OCI-M2 (cell line): ENCODE measurements around the gene NDUFAF7.
A peak's percentile ranks its signal among the peaks of the same experiment; 100 is the strongest.
"Not testable (repeated sequence)": the region's sequence is repeated elsewhere in the genome, so short reads cannot be mapped to it uniquely, and the experiment has no call there.

Source experiments
- DNase-seq: peaks from one replicate; lab custom pipeline; 2025; ENCODE audit not compliant: unreplicated experiment; lab: John Stamatoyannopoulos, UW

The NDUFAF7 gene, protein sequence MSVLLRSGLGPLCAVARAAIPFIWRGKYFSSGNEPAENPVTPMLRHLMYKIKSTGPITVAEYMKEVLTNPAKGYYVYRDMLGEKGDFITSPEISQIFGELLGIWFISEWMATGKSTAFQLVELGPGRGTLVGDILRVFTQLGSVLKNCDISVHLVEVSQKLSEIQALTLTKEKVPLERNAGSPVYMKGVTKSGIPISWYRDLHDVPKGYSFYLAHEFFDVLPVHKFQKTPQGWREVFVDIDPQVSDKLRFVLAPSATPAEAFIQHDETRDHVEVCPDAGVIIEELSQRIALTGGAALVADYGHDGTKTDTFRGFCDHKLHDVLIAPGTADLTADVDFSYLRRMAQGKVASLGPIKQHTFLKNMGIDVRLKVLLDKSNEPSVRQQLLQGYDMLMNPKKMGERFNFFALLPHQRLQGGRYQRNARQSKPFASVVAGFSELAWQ

DNA sequence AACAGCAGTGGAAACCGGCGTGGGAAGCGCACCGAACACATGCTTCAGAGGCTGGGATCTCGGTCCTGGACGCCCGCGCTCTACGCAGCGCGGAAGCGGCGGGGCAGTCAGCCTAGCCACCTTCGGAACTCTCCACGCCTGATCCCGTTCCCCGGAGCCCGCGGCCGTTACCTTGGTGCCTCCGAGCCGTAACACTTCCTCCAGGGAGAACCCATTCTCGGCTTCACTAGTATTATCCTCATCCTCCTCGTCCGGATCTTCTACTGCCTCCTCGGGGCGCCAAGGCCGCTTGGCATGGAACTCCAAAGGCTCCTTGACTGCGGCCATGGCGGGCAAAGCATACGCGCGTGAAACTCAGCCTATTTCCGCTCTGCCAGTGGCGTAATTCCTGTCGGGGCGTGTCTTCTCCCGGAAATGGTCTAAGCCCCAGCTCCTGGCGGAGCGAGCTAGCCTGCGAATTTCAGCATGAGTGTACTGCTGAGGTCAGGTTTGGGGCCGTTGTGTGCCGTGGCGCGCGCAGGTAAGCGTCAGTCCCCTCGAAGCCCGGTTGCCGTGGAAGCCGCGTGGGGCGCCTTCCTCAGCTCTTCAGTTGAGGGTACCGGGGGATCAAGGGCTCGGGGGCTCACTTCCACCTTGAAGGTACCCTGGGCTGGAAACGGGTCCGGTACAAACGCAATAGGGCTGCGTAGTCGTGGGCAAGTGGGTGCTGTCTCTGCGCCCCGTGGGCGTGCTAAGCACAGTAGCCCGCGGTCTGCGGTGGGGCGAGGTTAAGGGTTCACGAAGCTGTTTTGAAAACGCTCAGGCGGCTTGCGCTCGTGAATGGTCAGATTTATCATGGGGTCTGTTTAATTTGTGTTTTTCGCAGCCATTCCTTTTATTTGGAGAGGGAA, at the start of gene NDUFAF7, which contains the start of gene CEBPZ:
NDUFAF7 (plus strand) TSS at position 418 of the 890 bp plus-strand sequence; CDS start at position 466, 48 bp downstream.
CEBPZ (minus strand) TSS at position 356 of the 890 bp plus-strand sequence; CDS start at position 327, 29 bp downstream.
- DNase-seq = no peak

GRCh38 chr2:37181726-37182684, 49.5 kb upstream of the NDUFAF7 start:
- no peak for DNase-seq

DNA sequence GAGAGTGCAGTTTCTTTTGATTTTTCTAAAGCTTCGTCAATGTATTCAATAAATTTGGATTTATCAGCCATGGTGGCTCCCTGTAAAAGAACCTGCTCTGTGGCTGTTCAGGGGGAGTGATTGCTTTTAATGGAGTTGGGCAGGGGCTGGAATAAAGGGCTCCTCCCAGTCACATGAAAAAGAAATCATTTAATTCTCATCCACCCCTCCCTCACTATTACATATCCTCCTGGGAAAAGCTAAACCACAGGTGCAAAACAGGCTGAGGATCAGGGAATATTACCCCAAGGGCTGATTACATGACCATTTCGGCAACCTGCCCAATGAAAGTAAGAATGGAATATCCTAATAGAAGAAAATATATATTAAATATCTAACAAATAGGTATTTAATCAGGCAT, 42.9 kb upstream of the NDUFAF7 start, which contains the start of gene SULT6B1:
SULT6B1 (minus strand) TSS at position 101 of the 400 bp plus-strand sequence; CDS start at position 71, 30 bp downstream.
- DNase-seq = no peak

DNA sequence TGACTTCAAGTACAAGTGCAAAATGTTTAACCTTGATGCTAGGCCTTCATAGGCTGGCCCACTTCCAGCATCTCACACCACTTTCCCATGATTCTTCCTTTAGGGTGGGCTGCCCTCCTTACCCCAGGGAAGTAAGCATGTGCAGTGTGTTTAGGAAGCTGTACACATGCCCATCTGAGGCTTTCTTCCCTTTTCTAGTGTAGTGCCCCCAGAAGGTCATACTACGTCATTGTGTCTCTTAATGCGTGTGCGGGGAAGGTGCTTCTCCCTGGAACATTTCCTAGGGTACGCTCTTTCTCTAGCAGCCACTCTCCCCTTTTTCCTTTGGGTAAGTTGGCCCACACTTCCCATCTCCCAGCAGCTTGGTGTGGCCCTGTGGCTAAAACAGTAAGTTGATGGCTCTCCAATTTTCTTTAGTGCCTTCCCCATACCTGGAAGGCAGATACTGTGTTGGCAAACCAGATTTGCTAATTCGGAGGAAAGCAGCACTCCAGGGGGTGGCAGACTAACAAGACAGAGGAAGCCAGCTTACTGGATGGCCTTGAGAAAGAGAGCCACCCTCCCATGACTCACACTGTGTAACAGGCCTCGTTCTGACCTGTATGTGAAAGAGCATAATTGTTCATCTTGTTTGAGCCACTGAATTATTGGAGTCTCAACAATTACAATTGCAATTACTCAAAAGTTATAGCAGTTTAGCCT, 41.9 kb upstream of the NDUFAF7 start:
- no peak for DNase-seq

DNA sequence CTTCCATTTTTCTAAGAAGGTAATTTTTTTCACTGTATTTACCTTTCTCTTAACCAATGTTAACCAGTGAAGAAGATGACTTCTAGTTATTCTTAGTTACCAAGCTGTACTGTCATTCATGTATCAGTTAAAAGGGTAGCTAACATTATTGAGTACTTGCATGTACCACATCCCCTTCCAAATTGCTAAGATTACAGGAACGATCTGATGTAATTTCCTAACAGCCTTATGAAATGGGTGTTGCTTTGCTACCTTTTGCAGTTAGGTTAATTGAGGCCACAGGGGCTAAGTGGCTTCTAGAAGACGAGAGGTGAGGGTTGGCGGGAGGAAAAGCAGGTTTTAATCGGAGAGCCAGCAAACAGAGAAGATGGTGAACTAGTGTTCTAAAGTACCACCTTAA, 41.2 kb upstream of the NDUFAF7 start:
- DNase-seq = no peak

DNA sequence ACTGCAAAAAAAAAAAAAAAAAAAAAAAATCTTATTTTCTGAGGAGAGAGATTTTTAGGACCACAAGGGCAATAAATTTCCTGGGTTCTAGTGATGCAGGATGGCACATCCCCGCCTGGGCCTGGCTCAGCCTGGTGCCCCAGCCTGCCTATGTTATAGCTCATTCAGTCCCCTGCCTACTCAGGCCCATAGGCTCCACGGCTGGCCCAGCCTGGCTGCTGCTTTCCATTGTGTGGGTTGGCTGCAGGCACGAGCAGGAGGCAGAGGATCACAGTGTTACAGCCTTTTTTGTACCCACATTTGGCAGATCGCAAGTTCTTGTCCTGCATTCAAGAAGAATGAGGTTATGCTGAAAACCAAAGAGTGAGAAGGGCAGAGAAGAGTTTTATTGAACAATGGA, 40.2 kb upstream of the NDUFAF7 start:
- no peak for DNase-seq

GRCh38 chr2:37191747-37192146, 39.7 kb upstream of the NDUFAF7 start:
- no peak for DNase-seq

DNA sequence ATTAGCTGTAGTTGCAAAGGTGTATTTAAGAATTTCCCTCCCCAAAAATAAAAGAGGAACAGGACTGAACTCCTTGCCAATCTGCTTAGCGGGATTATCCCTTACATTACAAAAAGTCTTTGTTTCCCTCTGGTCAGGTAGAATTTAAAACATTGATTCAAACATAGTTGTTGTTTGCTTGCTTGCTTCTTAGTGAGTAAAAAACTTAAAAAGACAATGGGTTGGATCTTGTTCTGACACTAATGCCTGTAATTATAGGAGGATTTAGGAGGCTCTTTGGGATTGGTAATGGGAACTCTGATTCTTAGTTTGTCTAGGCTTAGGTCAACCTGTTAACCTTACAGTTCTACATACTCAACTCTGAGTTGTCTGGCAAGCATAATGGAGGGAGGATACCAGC, 38.9 kb upstream of the NDUFAF7 start:
- DNase-seq = no peak

- DNase-seq = not testable (repeated sequence)
These were observed 35.6 kb upstream of the NDUFAF7 start for GRCh38 chr2:37195862-37196319.

GRCh38 chr2:37196320-37197195, 34.9 kb upstream of the NDUFAF7 start, which contains the start of gene CEBPZOS:
Gene CEBPZOS, plus strand, starts transcription at chr2:37196496. Its CDS starts 3,209 bp downstream, at chr2:37199705.
- peak; percentile 61 for DNase-seq

DNA sequence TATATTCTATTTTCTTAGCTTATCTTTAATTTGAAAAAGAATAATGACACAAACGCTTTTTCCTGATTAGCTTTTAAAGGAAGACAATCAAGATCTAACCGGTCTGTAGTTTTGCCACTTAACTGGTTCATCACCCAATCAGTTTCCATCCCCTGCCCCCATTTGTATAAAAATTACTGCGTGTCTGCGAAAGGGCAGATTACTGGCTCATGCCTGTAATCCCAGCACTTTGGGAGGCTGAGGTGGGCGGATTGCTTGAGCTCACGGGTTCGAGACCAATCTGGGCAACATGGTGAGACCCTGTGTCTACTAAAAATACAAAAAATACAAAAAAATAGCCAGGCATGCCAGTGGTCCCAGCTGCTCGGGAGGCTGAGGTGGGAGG, 32.8 kb upstream of the NDUFAF7 start:
- no peak for DNase-seq

GRCh38 chr2:37201208-37201607, 30.2 kb upstream of the NDUFAF7 start:
- DNase-seq = no peak

- no peak for DNase-seq
These were observed 29.7 kb upstream of the NDUFAF7 start for GRCh38 chr2:37201766-37202165.

- DNase-seq = no peak
These were observed 27.8 kb upstream of the NDUFAF7 start for GRCh38 chr2:37203708-37204107.

DNA sequence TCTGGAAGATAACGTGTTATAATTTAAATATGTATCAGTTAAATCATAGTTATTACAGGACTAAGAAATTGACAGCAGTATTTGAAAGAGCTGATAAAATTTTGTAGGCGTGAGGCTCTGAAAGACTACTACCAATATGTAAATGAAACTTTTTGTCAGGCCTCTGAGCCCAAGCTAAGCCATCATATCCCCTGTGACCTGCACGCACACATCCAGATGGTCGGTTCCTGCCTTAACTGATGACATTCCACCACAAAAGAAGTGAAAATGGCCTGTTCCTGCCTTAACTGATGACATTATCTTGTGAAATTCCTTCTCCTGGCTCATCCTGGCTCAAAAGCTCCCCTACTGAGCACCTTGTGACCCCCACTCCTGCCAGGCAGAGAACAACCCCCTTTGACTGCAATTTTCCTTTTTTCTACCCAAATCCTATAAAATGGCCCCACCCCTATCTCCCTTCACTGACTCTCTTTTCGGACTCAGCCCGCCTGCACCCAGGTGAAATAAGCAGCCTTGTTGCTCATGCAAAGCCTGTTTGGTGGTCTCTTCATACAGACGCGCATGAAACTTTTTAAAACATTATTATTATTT, 26.3 kb upstream of the NDUFAF7 start:
- DNase-seq = not testable (repeated sequence)

GRCh38 chr2:37205689-37206341, 25.6 kb upstream of the NDUFAF7 start:
- no peak for DNase-seq

GRCh38 chr2:37206760-37207159, 24.7 kb upstream of the NDUFAF7 start:
- DNase-seq = not testable (repeated sequence)

DNA sequence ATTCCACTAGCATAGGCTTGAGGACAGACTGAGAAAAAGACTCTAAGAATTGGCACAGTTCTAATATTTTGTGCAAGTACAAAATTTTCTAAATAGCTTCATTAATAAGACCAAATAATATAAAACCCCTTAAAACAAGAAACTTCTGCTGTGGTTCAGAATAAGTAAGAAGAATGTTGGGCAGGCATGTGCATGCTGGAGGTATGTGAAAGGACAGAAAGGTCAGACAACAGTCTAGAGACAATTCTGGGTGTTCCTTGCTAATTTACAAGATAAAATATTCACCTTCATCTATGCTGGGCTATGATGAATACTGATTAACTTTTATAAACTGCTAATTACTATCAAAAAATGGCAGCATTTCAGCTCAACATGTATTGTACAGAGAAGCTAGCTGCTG, 20.2 kb upstream of the NDUFAF7 start:
- DNase-seq = no peak
